HEK293 (cell line): ENCODE measurements around the gene TCERG1L.

Source experiments
- CTCF ChIA-PET: fragments of 350-600 bp; formaldehyde crosslinking; extraction: SDS; loops from one replicate; lab custom pipeline; 2021; ENCODE audit warnings: antibody characterized with exemption; lab: Yijun Ruan, JAX
- POLR2A ChIA-PET: fragments of 300-600 bp; formaldehyde crosslinking; extraction: SDS; loops from one replicate; lab custom pipeline; 2020; ENCODE audit warnings: antibody characterized with exemption, inconsistent platforms; lab: Yijun Ruan, JAX
- H3K27ac ChIP-seq: fragments of 200-500 bp; sonication (Bioruptor generic); 2 replicates; pipeline ENCODE4 v1.5.1; 2014; ENCODE audit warnings: low read depth, low read length, control low read depth, inconsistent platforms; ENCODE audit errors: extremely low read depth
- H3K36me3 ChIP-seq, 2 experiments: fragments of 200-500 bp in 1 of 2; sonication (Bioruptor generic) in 1 of 2; 1 replicate in 1 of 2; 2 replicates in 1 of 2; pipeline ENCODE4 v1.5.1; 2014 to 2017; ENCODE audit warnings: inconsistent platforms in 2 of 2, low read length in 2 of 2; ENCODE audit not compliant: control insufficient read depth in 2 of 2, insufficient read depth in 1 of 2
- H3K4me1 ChIP-seq: fragments of 200-500 bp; sonication (Bioruptor generic); 2 replicates; pipeline ENCODE4 v1.5.1; 2014; ENCODE audit warnings: mild to moderate bottlenecking, low read length, inconsistent platforms; ENCODE audit not compliant: control insufficient read depth, insufficient read depth
- H3K4me3 ChIP-seq: 2 replicates; pipeline ENCODE4 v1.5.1; 2011; ENCODE audit warnings: low read depth, mild to moderate bottlenecking, control low read depth, low read length, moderate library complexity
- H3K9me3 ChIP-seq: fragments of 200-500 bp; sonication (Bioruptor generic); 2 replicates; pipeline ENCODE4 v1.5.1; 2014; ENCODE audit warnings: low read depth, low read length, inconsistent platforms; ENCODE audit not compliant: control insufficient read depth, insufficient read depth
- AEBP2 ChIP-seq: fragments of 450-650 bp; formaldehyde crosslinking; IDR thresholded peaks from 2 replicates; pipeline ENCODE4 v1.5.1; 2016; ENCODE audit warnings: missing biosample characterization, missing genetic modification characterization, borderline replicate concordance
- HOXA7 ChIP-seq: sonication (generic); formaldehyde crosslinking; IDR thresholded peaks from 2 replicates; pipeline ENCODE4 v1.8.1; 2022; ENCODE audit warnings: missing genetic modification reagents, borderline replicate concordance
- MEIS1 ChIP-seq: sonication (generic); formaldehyde crosslinking; IDR thresholded peaks from 2 replicates; pipeline ENCODE4 v1.8.1; 2022; ENCODE audit warnings: missing genetic modification reagents, mild to moderate bottlenecking, borderline replicate concordance
- OSR2 ChIP-seq: fragments of 450-650 bp; formaldehyde crosslinking; IDR thresholded peaks from 2 replicates; pipeline ENCODE4 v1.5.1; 2016; ENCODE audit warnings: missing biosample characterization, missing genetic modification characterization
- PBX3 ChIP-seq: sonication (generic); formaldehyde crosslinking; IDR thresholded peaks from 2 replicates; pipeline ENCODE4 v1.8.1; 2022; ENCODE audit warnings: mild to moderate bottlenecking, moderate library complexity, missing genetic modification reagents
- REST ChIP-seq: fragments of 450-650 bp; formaldehyde crosslinking; IDR thresholded peaks from 2 replicates; pipeline ENCODE4 v1.5.1; 2016; ENCODE audit warnings: missing biosample characterization, missing genetic modification characterization
- TCF7L2 ChIP-seq: IDR thresholded peaks from 2 replicates; pipeline ENCODE4 v1.6.1; 2011; ENCODE audit warnings: low read depth, mild to moderate bottlenecking, inconsistent platforms, low read length, moderate library complexity, borderline replicate concordance
- YY1 ChIP-seq: fragments of 450-650 bp; formaldehyde crosslinking; IDR thresholded peaks from 2 replicates; pipeline ENCODE4 v1.5.1; 2018; ENCODE audit warnings: missing biosample characterization, missing genetic modification characterization
- ZBTB10 ChIP-seq: fragments of 450-650 bp; formaldehyde crosslinking; IDR thresholded peaks from 2 replicates; pipeline ENCODE4 v1.5.1; 2016; ENCODE audit warnings: missing biosample characterization, missing genetic modification characterization
- ZBTB26 ChIP-seq: fragments of 450-650 bp; formaldehyde crosslinking; optimal IDR thresholded peaks from 2 replicates; pipeline ENCODE3; 2016; ENCODE audit warnings: missing biosample characterization, mild to moderate bottlenecking, missing genetic modification characterization
- ZNF114 ChIP-seq: fragments of 450-650 bp; formaldehyde crosslinking; IDR thresholded peaks from 2 replicates; pipeline ENCODE4 v1.5.0; 2017; ENCODE audit warnings: missing biosample characterization, missing genetic modification characterization
- TF ChIP-seq, protein P1 (sequence below): fragments of 450-650 bp; formaldehyde crosslinking; IDR thresholded peaks from 2 replicates; pipeline ENCODE4 v1.5.0; 2017; ENCODE audit warnings: missing biosample characterization, missing genetic modification characterization, borderline replicate concordance
- TF ChIP-seq, protein P2 (sequence below): fragments of 450-650 bp; formaldehyde crosslinking; IDR thresholded peaks from 2 replicates; pipeline ENCODE4 v1.5.1; 2016; ENCODE audit warnings: missing biosample characterization, missing genetic modification characterization, borderline replicate concordance

Gene TCERG1L

GRCh38 chr10:131354380-131354779, 42.9 kb upstream of the TCERG1L start:
- Histone ChIP-seq H3K27ac (no peak overlapping the region), H3K4me1 (no peaks in the 10 kb centered on the region), H3K4me3 (no peak overlapping the region), H3K36me3 (no peaks in the 10 kb centered on the region), H3K9me3 (no peaks in the 10 kb centered on the region)
- POLR2A ChIA-PET = no interaction called here
- TF ChIP-seq TCF7L2 = no peak
- peak; percentile 92 for TF ChIP-seq REST (tag by site-specific recombination)
- CTCF ChIA-PET = interaction anchor here (0.6 kb wide), 1 partner anchor 18 kb away, joined by 3 read pairs; no protein-coding TSS in a partner anchor

GRCh38 chr10:131352765-131353290, 41.3 kb upstream of the TCERG1L start:
- Histone ChIP-seq H3K4me3 (no peak overlapping the region), H3K36me3 (no peaks in the 10 kb centered on the region), H3K4me1 (no peaks in the 10 kb centered on the region), H3K9me3 (no peaks in the 10 kb centered on the region), H3K27ac (no peak overlapping the region)
- ChIA-PET CTCF (interaction anchor here (0.7 kb wide), 1 partner anchor 441 kb away, joined by 3 read pairs; no protein-coding TSS in a partner anchor), POLR2A (no interaction called here)
- TF ChIP-seq ZNF114 (no peak), PBX3 (no peak), YY1 (tag by site-specific recombination) (no peak), ZBTB26 (tag by site-specific recombination) (no peak), MEIS1 (CRISPR knock-in tag) (no peak), AEBP2 (tag by site-specific recombination) (no peak), HOXA7 (CRISPR knock-in tag) (no peak), OSR2 (no peak), ZBTB10 (tag by site-specific recombination) (no peak)
- TF ChIP-seq, protein P1, sequence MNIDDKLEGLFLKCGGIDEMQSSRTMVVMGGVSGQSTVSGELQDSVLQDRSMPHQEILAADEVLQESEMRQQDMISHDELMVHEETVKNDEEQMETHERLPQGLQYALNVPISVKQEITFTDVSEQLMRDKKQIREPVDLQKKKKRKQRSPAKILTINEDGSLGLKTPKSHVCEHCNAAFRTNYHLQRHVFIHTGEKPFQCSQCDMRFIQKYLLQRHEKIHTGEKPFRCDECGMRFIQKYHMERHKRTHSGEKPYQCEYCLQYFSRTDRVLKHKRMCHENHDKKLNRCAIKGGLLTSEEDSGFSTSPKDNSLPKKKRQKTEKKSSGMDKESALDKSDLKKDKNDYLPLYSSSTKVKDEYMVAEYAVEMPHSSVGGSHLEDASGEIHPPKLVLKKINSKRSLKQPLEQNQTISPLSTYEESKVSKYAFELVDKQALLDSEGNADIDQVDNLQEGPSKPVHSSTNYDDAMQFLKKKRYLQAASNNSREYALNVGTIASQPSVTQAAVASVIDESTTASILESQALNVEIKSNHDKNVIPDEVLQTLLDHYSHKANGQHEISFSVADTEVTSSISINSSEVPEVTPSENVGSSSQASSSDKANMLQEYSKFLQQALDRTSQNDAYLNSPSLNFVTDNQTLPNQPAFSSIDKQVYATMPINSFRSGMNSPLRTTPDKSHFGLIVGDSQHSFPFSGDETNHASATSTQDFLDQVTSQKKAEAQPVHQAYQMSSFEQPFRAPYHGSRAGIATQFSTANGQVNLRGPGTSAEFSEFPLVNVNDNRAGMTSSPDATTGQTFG (tag by site-specific recombination) = no peak
- TF ChIP-seq, protein P2, sequence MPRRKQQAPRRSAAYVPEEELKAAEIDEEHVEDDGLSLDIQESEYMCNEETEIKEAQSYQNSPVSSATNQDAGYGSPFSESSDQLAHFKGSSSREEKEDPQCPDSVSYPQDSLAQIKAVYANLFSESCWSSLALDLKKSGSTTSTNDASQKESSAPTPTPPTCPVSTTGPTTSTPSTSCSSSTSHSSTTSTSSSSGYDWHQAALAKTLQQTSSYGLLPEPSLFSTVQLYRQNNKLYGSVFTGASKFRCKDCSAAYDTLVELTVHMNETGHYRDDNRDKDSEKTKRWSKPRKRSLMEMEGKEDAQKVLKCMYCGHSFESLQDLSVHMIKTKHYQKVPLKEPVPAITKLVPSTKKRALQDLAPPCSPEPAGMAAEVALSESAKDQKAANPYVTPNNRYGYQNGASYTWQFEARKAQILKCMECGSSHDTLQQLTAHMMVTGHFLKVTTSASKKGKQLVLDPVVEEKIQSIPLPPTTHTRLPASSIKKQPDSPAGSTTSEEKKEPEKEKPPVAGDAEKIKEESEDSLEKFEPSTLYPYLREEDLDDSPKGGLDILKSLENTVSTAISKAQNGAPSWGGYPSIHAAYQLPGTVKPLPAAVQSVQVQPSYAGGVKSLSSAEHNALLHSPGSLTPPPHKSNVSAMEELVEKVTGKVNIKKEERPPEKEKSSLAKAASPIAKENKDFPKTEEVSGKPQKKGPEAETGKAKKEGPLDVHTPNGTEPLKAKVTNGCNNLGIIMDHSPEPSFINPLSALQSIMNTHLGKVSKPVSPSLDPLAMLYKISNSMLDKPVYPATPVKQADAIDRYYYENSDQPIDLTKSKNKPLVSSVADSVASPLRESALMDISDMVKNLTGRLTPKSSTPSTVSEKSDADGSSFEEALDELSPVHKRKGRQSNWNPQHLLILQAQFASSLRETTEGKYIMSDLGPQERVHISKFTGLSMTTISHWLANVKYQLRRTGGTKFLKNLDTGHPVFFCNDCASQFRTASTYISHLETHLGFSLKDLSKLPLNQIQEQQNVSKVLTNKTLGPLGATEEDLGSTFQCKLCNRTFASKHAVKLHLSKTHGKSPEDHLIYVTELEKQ (tag by site-specific recombination) = no peak
